SK-N-MC (cell line): ENCODE measurements around the gene CPSF7.

Experiments used
- EZH2 ChIP-seq: fragments of 200-600 bp; sonication (generic); IDR thresholded peaks from one replicate; pipeline ENCODE4 v1.6.1; 2017; ENCODE audit warnings: antibody characterized with exemption
- FOXP2 ChIP-seq: optimal IDR thresholded peaks from 2 replicates; pipeline ENCODE3; 2011; ENCODE audit warnings: mild to moderate bottlenecking, moderate library complexity; ENCODE audit not compliant: insufficient read depth; ENCODE audit errors: extremely low read length, control extremely low read depth
- POLR2AphosphoS5 ChIP-seq: IDR thresholded peaks from 2 replicates; pipeline ENCODE4 v1.6.1; 2012; ENCODE audit warnings: mild to moderate bottlenecking, low read depth, low read length, borderline replicate concordance

DNA sequence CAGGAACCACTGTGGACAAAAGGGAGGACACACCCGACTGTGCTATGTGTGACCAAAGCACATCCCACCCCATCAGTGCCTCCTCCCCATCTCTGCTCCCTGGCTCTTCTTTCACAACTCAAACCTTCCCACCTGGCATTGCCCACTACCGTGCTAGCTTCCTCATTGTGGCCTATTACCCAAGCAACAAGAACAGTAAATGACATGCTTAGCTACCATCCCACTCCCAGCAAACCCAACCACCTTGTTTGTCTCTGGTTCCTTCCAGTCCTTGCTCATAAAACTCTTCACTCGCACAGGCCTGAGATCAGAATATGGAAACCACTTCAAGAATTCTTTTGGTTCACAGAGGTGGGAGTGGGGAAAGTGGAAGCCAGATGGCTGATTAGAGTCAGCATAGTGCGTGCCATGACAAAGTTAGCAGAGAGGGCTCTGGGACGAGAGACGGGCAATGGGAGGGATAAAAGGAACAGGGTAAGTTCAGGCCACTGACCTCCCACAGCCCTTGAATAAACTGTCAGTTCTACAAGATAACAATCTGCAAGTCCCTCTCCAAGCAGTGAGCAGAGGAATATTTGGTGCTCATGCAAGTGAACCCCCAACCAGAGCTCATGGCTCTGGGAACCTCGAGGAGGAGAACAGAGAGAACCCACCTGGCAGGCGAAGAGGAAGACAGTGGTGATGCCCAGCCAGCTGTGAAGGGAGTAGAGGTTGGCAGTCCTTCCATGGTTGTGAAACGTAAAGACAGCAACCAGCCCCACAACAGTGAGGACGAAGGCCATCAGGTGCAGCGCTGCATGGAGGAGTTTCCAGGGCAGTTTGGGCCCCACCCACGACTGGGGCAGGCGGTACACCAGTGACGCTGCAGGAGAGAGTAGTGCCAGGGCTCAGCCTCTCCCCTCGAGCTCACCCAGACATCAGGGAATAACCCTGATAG lies 76.4 kb downstream of the CPSF7 start:
- TF ChIP-seq EZH2: no peak
- no peak for TF ChIP-seq POLR2AphosphoS5
- no peak for TF ChIP-seq FOXP2
